ENCODE measurements around the gene ANKRD12. TPM values are rescaled to one million over a fixed set of nuclear protein-coding genes. Genes with fewer than 3 reads are reported as not detected.

ANKRD12 gene
- total RNA-seq, 1 experiment from 2014 or later = 43.4 TPM

- Mint-ChIP-seq H3K4me1 (no peaks in the 10 kb centered on the region), H3K9me3 (peaks cover 22% of the 10 kb centered on the region), H3K4me3 (no peak overlapping the region), H3K36me3 (peaks cover 27% of the 10 kb centered on the region), H3K27ac (no peak overlapping the region), H3K27me3 (ENCODE audit: low read depth) (no peaks in the 10 kb centered on the region)
- ATAC-seq (no peak), DNase-seq (ENCODE audit: low spot score) (no peak)
- ChIA-PET CTCF (interaction anchor here (1.9 kb wide), 1 partner anchor 11 kb away, joined by 6 read pairs; no protein-coding TSS in a partner anchor), POLR2A (no interaction called here)
- TF ChIP-seq NFYB (CRISPR knock-in tag; conservative IDR thresholded peaks at IDR 0.05; ENCODE audit: low read depth) (no peak), SOX15 (CRISPR knock-in tag; IDR thresholded peaks at IDR 0.05) (no peak), RORB (CRISPR knock-in tag; IDR thresholded peaks at IDR 0.05) (no peak), RELA (CRISPR knock-in tag; IDR thresholded peaks at IDR 0.05; ENCODE audit: borderline replicate concordance) (no peak), ZNF219 (CRISPR knock-in tag; IDR thresholded peaks at IDR 0.05; ENCODE audit: borderline replicate concordance) (no peak), AR (CRISPR knock-in tag; IDR thresholded peaks at IDR 0.05) (no peak), ZBTB21 (CRISPR knock-in tag; IDR thresholded peaks at IDR 0.05; ENCODE audit: borderline replicate concordance) (no peak), STAT6 (CRISPR knock-in tag; conservative IDR thresholded peaks at IDR 0.05; ENCODE audit: low read depth) (no peak), NFE2L1 (CRISPR knock-in tag; IDR thresholded peaks at IDR 0.05) (no peak), IRF1 (CRISPR knock-in tag; IDR thresholded peaks at IDR 0.05) (no peak), ZNF263 (CRISPR knock-in tag; IDR thresholded peaks at IDR 0.05; ENCODE audit: low read depth) (no peak), ELF4 (CRISPR knock-in tag; IDR thresholded peaks at IDR 0.05; ENCODE audit: low read depth) (no peak), GABPB1 (CRISPR knock-in tag; IDR thresholded peaks at IDR 0.05) (no peak), USF1 (CRISPR knock-in tag; IDR thresholded peaks at IDR 0.05) (no peak), FOXP1 (CRISPR knock-in tag; IDR thresholded peaks at IDR 0.05; ENCODE audit: borderline replicate concordance) (no peak)
These were observed 96.4 kb downstream of the ANKRD12 start for GRCh38 chr18:9232977-9233376.

- Mint-ChIP-seq H3K27ac (peak overlapping the region; percentile 31; the same call in 1 of the 2 replicates), H3K27me3 (ENCODE audit: low read depth) (no peaks in the 10 kb centered on the region), H3K4me1 (no peaks in the 10 kb centered on the region), H3K9me3 (peaks cover 22% of the 10 kb centered on the region), H3K4me3 (no peak overlapping the region), H3K36me3 (peaks cover 27% of the 10 kb centered on the region)
- POLR2A ChIA-PET = interaction anchor here (1.2 kb wide), 1 partner anchor 100 kb away, joined by 3 read pairs; no protein-coding TSS in a partner anchor
- DNase-seq (ENCODE audit: low spot score) (peak; percentile 51), ATAC-seq (peak; percentile 98)
- TF ChIP-seq RORB (CRISPR knock-in tag; IDR thresholded peaks at IDR 0.05) (no peak), SMAD3 (CRISPR knock-in tag; IDR thresholded peaks at IDR 0.05; ENCODE audit: borderline replicate concordance) (no peak), CTCF (IDR thresholded peaks at IDR 0.05) (peak; percentile 22; the same call in 1 of the 2 replicates), SOX15 (CRISPR knock-in tag; IDR thresholded peaks at IDR 0.05) (no peak), MAX (CRISPR knock-in tag; IDR thresholded peaks at IDR 0.05) (no peak), NR2C2 (CRISPR knock-in tag; IDR thresholded peaks at IDR 0.05) (no peak), ZNF121 (CRISPR knock-in tag; IDR thresholded peaks at IDR 0.05) (no peak), FOXJ3 (CRISPR knock-in tag; IDR thresholded peaks at IDR 0.05; ENCODE audit: borderline replicate concordance) (no peak)
- CTCF ChIA-PET = interaction anchor here (0.9 to 1.9 kb wide), 6 partner anchors 12 to 170 kb away, joined by 3 to 6 read pairs (median 3); partner anchors contain the start of gene TWSG1
These were observed 97.3 kb downstream of the ANKRD12 start for GRCh38 chr18:9233771-9234440.
